Measurements from ENCODE around the gene RNASE9. TPM values are rescaled to one million over a fixed set of nuclear protein-coding genes. Genes with fewer than 3 reads are reported as not detected.

RNASE9 gene
- total and polyA plus RNA-seq, 2 of the 4 experiments (the other 2 are of a cell fraction) = not detected

DNA sequence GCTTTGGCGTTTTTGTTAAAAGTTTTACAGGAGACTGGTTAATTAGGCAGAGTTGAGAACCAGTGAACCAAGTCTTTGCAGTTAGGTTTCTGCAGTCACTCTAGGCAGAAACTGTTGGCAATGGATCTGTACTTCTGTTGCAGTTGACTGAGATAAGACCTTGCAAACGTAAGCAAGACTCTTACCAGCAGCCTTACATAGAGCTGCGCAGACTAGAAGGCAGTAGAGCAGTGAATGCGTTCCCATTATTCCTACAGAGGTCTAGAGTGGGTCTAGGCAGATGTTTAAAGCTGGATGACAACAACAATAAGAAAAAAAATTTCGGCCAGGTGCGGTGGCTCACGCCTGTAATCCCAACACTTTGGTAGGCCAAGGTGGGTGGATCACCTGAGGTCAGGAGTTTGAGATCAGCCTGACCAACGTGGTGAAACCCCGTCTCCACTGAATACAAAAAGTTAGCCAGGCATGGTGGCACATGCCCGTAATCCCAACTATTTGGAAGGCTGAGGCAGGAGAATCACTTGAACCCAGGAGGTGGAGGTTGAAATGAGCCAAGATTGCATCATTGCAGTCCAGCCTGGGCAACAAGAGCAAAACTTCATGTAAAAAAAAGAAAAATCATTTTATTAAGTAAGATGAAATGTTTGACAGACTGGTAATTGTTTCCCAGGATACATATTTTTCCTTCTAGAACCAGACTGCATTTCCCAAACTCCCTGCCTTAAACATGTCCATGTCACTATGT lies 12.3 kb downstream of the RNASE9 start:
- WGBS, 2 experiments (ENCODE audit: extremely low coverage in 2 of 2, insufficient read length in 1 of 2) = 86% methylated on average over 3 of the region's 10 CpGs; no CpG with 5 or more reads in 1 of the 2 experiments
- BruUV-seq (replicated peaks) = no TSS peak
- H2AFZ ChIP-seq (replicated peaks; ENCODE audit: low read length, poor library complexity) = no peak overlapping the region
- H2BK20ac ChIP-seq (ENCODE audit: low read depth, low read length) = no peak overlapping the region
- H4K8ac ChIP-seq (ENCODE audit: low read depth in 2 of 2, low read length in 2 of 2) = no peak overlapping the region
- H3K14ac ChIP-seq (replicated peaks; ENCODE audit: low read depth, low read length) = no peak overlapping the region
- no peak overlapping the region for H2AK5ac ChIP-seq (ENCODE audit: low read depth, low read length)
- H4K5ac ChIP-seq (ENCODE audit: low read depth, low read length) = no peak overlapping the region
- no peaks in the 10 kb centered on the region for H3K9me1 ChIP-seq (ENCODE audit: insufficient read depth, low read length)
- no peak overlapping the region for H2BK120ac ChIP-seq (ENCODE audit: low read depth, low read length)
- H3K23ac ChIP-seq (ENCODE audit: low read depth, low read length) = no peak overlapping the region
- H4K91ac ChIP-seq (ENCODE audit: insufficient read depth, low read depth, low read length) = no peak overlapping the region
- intact Hi-C loops (cut with micrococcal nuclease) (no loop called here), dilution Hi-C loops (cut with HindIII; ENCODE audit: low sequenced_read_pairs, unreplicated experiment) (loop anchor here (25.0 kb wide), 1 partner anchor 114 kb away; no protein-coding TSS in a partner anchor), in situ Hi-C loops (cut with MboI; ENCODE audit: low sequenced_read_pairs) (no loop called here)
- DNase-seq (no peak), ATAC-seq (ENCODE audit: low read depth) (no peak)
- no peak overlapping the region for H3K9ac ChIP-seq (ENCODE audit: low read depth, low read length)
- H2BK15ac ChIP-seq (ENCODE audit: low read depth, low read length) = no peak overlapping the region
- H3K4me3 ChIP-seq (ENCODE audit: insufficient read depth, low read depth, low read length) = no peak overlapping the region
- CTCF ChIA-PET = interaction anchor here (0.6 to 0.7 kb wide), 2 partner anchors 17 to 28 kb away, joined by 3 read pairs; no protein-coding TSS in a partner anchor
- no peak overlapping the region for H2AK9ac ChIP-seq (replicated peaks; ENCODE audit: low read depth, low read length, poor library complexity)
- no peaks in the 10 kb centered on the region for H3K79me1 ChIP-seq (ENCODE audit: low read depth in 1 of 2, low read length in 2 of 2)
- H3K27me3 ChIP-seq (ENCODE audit: control insufficient read depth, insufficient read depth, low read length) = no peaks in the 10 kb centered on the region; the same call in 1 of the 2 replicates
- no peak overlapping the region for H3K18ac ChIP-seq (ENCODE audit: low read depth, low read length)
- POLR2A ChIA-PET (ENCODE audit: unreplicated experiment) = interaction anchor here (0.6 kb wide), 1 partner anchor 11 kb away, joined by 3 read pairs; no protein-coding TSS in a partner anchor
- no peaks in the 10 kb centered on the region for H4K20me1 ChIP-seq (ENCODE audit: insufficient read depth, low read length)
- H3K36me3 ChIP-seq (ENCODE audit: control insufficient read depth, insufficient read depth, low read length) = no peaks in the 10 kb centered on the region
- TF ChIP-seq, protein P1, sequence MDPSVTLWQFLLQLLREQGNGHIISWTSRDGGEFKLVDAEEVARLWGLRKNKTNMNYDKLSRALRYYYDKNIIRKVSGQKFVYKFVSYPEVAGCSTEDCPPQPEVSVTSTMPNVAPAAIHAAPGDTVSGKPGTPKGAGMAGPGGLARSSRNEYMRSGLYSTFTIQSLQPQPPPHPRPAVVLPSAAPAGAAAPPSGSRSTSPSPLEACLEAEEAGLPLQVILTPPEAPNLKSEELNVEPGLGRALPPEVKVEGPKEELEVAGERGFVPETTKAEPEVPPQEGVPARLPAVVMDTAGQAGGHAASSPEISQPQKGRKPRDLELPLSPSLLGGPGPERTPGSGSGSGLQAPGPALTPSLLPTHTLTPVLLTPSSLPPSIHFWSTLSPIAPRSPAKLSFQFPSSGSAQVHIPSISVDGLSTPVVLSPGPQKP (IDR thresholded peaks at IDR 0.05; ENCODE audit: borderline replicate concordance, low read depth, low read length) = no peak
- TF ChIP-seq SMC3 (IDR thresholded peaks at IDR 0.05; ENCODE audit: low read depth, low read length) (no peak), RFX5 (IDR thresholded peaks at IDR 0.05; ENCODE audit: low read depth, low read length) (no peak)
- no peaks in the 10 kb centered on the region for H3K4me1 ChIP-seq (ENCODE audit: control insufficient read depth, insufficient read depth, low read length)
- H3K27ac ChIP-seq (ENCODE audit: insufficient read depth, low read length) = no peak overlapping the region
- H3K4me2 ChIP-seq (ENCODE audit: low read depth, low read length) = no peak overlapping the region
- no peak overlapping the region for H2BK5ac ChIP-seq (ENCODE audit: low read depth, low read length, poor library complexity, severe bottlenecking)
- no peak overlapping the region for H3K4ac ChIP-seq (ENCODE audit: low read depth, low read length)
- H3K56ac ChIP-seq (ENCODE audit: extremely low read depth, insufficient read depth, low read length) = no peak overlapping the region
- no peaks in the 10 kb centered on the region for H3K9me3 ChIP-seq (ENCODE audit: control insufficient read depth, insufficient read depth, low read length)
